ENCODE data around the gene ARPP21.

The ARPP21 gene

DNA sequence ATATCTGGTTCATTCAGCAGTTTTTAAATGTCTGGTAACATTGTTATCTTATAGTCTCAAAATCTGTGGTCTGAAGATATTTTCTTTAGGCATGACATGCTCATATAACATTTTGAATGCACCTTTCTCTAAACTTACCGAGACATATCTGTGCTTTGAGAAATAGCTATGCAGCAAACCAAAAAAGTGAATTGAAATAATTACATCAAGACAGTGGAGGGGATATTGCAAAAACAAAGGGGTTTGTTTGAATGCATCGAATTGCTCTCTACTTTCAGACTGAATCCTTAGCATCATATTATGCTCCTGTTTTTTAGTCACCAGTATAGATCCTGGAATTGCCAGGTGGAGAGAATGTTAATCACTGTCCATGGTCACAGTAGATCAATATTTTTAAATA, 5.1 kb downstream of the ARPP21 start:
- no peak overlapping the region for H3K27ac Mint-ChIP-seq
- no peaks in the 10 kb centered on the region for H3K9me3 Mint-ChIP-seq
- TF ChIP-seq, protein P1, sequence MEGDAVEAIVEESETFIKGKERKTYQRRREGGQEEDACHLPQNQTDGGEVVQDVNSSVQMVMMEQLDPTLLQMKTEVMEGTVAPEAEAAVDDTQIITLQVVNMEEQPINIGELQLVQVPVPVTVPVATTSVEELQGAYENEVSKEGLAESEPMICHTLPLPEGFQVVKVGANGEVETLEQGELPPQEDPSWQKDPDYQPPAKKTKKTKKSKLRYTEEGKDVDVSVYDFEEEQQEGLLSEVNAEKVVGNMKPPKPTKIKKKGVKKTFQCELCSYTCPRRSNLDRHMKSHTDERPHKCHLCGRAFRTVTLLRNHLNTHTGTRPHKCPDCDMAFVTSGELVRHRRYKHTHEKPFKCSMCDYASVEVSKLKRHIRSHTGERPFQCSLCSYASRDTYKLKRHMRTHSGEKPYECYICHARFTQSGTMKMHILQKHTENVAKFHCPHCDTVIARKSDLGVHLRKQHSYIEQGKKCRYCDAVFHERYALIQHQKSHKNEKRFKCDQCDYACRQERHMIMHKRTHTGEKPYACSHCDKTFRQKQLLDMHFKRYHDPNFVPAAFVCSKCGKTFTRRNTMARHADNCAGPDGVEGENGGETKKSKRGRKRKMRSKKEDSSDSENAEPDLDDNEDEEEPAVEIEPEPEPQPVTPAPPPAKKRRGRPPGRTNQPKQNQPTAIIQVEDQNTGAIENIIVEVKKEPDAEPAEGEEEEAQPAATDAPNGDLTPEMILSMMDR (IDR thresholded peaks at IDR 0.05): no peak
- no peak overlapping the region for H3K4me3 Mint-ChIP-seq
- no peak for DNase-seq
- H3K27me3 Mint-ChIP-seq (ENCODE audit: low read depth, poor library complexity): peaks cover 40% of the 10 kb centered on the region
- peaks cover 13% of the 10 kb centered on the region for H3K4me1 Mint-ChIP-seq
- H3K36me3 Mint-ChIP-seq (ENCODE audit: low read depth): no peaks in the 10 kb centered on the region

DNA sequence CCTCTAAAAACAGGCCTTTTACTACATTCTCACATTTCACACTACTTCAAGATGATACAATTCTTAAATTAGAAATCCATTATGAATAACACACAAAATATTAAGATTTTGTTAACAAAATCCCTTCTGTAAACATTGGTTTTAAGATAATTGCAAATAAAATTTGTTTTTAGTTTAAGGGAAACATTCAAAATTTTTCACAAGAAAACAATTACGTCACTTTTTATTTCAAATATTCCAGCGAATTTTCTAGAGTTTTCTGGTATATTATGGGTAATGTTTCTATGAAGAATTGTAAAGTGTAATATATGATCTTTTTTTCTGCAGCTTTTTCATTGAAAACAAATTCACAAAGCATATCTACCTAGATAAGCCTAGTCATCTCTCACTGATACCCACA, 5.9 kb downstream of the ARPP21 start:
- TF ChIP-seq, protein P1 (IDR thresholded peaks at IDR 0.05): no peak
- Mint-ChIP-seq H3K36me3 (ENCODE audit: low read depth) (no peaks in the 10 kb centered on the region), H3K27ac (no peak overlapping the region), H3K27me3 (ENCODE audit: low read depth, poor library complexity) (peaks cover 32% of the 10 kb centered on the region), H3K4me1 (peaks cover 5% of the 10 kb centered on the region), H3K4me3 (no peak overlapping the region), H3K9me3 (no peaks in the 10 kb centered on the region)
- DNase-seq: no peak

DNA sequence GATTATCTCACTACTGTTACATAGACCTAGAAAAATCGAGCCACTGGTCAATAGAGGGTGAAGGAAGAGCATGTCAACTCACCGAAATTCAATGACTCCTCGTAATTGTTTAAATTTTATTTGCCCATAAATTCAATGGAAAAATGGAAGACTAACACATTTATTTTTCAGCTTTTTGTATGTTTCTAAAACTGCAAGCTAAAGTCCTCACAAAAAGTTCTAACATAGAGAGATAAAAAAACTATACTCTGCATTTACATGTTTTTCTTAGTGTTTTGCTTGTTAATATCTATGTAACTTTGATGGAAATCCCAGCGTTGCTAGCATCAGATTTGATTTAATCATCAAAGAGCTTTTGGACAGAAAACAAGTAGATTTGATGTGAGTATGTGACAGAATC, 6.8 kb downstream of the ARPP21 start:
- Mint-ChIP-seq H3K4me1 (no peaks in the 10 kb centered on the region), H3K27me3 (ENCODE audit: low read depth, poor library complexity) (peaks cover 24% of the 10 kb centered on the region), H3K4me3 (no peak overlapping the region), H3K27ac (no peak overlapping the region), H3K36me3 (ENCODE audit: low read depth) (no peaks in the 10 kb centered on the region), H3K9me3 (no peaks in the 10 kb centered on the region)
- TF ChIP-seq, protein P1 (IDR thresholded peaks at IDR 0.05): no peak
- no peak for DNase-seq

DNA sequence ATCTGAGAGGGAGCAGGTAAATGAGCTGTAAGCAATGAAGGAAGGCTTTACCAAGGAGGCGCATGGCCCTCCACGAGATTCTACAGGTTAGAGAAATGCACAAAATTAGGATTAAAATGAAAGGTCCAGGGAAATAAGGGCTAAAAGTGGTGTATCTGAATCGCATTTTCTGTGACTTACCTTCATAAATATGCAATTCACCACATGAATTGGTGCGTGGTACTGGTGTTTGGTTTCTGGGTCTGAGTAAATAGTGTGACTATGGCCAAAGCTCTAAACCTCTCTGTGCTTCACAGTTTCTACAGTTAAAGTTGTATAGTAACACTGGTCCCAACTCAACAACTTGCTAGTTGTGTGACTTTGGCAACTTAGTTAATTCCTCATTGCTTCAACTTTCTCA, 8.1 kb downstream of the ARPP21 start:
- peaks cover 10% of the 10 kb centered on the region for H3K27me3 Mint-ChIP-seq (ENCODE audit: low read depth, poor library complexity)
- H3K4me1 Mint-ChIP-seq: no peaks in the 10 kb centered on the region
- no peak overlapping the region for H3K27ac Mint-ChIP-seq
- no peak for DNase-seq
- H3K36me3 Mint-ChIP-seq (ENCODE audit: low read depth): no peaks in the 10 kb centered on the region
- H3K9me3 Mint-ChIP-seq: no peaks in the 10 kb centered on the region
- TF ChIP-seq, protein P1 (IDR thresholded peaks at IDR 0.05): no peak
- H3K4me3 Mint-ChIP-seq: no peak overlapping the region

DNA sequence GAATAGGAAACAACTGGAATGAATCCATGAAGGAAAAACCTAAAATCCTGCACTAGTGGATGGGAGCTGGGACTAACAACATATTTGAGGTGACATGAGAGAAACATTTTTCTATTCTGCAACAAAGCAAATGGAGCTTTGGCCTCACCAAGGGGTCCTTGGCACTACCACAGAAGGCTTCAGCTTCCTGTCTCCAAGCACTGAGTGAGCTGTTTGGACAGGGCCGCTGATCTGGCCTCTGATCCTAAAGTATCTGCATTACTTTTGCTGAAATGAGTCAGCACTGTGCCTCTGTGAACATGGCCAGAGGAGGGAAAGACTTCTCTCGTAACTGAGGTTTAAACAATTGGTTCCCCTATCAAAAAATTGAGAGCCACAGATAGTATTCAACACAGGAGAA, 9.0 kb downstream of the ARPP21 start:
- Mint-ChIP-seq H3K27ac (no peak overlapping the region), H3K4me1 (no peaks in the 10 kb centered on the region), H3K9me3 (no peaks in the 10 kb centered on the region), H3K4me3 (no peak overlapping the region), H3K36me3 (ENCODE audit: low read depth) (no peaks in the 10 kb centered on the region), H3K27me3 (ENCODE audit: low read depth, poor library complexity) (peaks cover under 1% of the 10 kb centered on the region)
- DNase-seq: no peak
- TF ChIP-seq, protein P1 (IDR thresholded peaks at IDR 0.05): no peak

DNA sequence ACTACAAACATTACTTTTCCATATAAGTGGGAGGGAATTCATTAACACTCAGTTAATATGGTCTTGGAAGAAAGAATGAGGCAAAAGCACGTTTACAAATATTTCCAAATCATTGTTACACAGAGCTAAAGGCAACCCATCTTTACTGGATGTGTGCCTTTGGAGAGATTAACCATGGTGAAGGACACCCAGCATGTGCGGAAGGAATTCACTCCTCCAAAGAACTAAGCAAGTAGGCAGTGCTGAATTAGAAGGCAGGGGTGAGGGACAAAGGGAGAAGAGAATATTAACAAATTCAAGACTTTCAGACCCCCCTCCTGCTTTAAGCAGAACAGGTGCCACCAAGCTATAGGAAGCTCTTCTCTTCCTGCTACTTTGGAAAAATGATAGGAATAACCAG, 10.1 kb downstream of the ARPP21 start:
- DNase-seq: no peak
- Mint-ChIP-seq H3K27ac (no peak overlapping the region), H3K4me3 (no peak overlapping the region), H3K4me1 (no peaks in the 10 kb centered on the region), H3K9me3 (no peaks in the 10 kb centered on the region), H3K27me3 (ENCODE audit: low read depth, poor library complexity) (no peaks in the 10 kb centered on the region), H3K36me3 (ENCODE audit: low read depth) (no peaks in the 10 kb centered on the region)
- TF ChIP-seq, protein P1 (IDR thresholded peaks at IDR 0.05): no peak

All from nephron progenitor cell (in vitro differentiated cells).